COLO668 (cell line): ENCODE results near the gene PLAAT3.
"Not testable (repeated sequence)": the region's sequence is repeated elsewhere in the genome, so short reads cannot be mapped to it uniquely, and the experiment has no call there.

Source experiments
- DNase-seq: peaks from one replicate; lab custom pipeline; 2025; ENCODE audit not compliant: unreplicated experiment; lab: John Stamatoyannopoulos, UW

The PLAAT3 gene

DNA sequence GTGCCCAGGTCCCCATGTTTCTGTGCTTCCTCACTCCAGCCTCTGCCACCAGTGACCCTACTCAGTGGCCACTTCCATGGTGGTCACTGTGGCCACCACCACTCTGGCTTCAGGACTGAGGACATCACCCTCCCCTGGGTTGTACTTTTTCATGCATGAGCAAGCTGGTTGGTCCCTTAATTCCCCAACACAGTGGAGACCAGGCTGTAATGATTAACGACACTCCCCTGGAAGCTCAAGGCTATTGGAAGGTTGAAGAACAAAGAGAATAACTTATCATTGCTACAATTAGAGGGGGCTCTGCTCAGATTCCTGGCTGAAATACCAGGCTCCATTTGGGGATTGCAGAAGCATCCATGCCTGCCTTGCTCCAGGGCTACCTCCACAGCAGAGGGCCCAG is 67.2 kb downstream of the PLAAT3 start:
- DNase-seq: no peak

DNA sequence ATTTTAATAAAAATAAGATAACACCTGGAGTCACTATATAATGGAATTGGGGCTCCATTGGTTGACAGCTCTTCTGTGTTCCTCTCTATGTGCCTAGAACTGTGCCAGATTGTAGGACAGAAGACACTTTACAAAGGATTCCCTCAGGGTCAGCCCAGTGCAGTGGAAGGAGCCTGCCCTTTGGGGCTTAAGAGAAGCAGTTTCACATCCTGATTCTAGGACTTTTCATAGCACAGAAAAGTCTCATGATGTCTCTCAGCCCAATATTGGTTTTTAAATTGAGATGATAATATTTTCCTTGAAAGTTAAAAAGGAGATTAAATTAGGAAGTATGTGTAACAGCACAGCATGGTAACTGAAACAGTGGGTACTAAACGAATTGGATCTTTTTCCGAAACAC is 70.5 kb downstream of the PLAAT3 start:
- DNase-seq: no peak

DNA sequence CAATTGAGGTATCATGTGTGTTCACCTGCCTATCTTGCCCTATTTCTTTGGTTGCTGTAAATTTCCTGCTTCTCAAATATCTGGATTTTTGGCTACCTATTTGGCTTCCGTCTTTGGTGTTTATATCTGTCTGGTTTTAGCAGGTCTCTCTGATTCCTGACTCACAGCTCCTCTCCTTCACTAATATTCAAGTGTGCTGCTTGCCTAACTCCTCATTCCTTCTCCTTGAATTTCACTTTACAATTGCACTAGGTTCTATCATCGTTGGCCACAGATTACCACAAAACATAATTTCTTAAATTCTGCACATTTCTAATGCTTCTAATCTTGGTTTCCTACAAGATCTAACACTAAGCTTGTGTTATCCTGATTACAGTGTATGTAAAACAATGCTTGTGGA is 71.7 kb downstream of the PLAAT3 start:
- not testable (repeated sequence) for DNase-seq

- no peak for DNase-seq
Measured at GRCh38 chr11:63537293-63538101, 76.7 kb downstream of the PLAAT3 start.

- DNase-seq: no peak
Measured at GRCh38 chr11:63536669-63537292, 77.5 kb downstream of the PLAAT3 start, which contains the start of gene PLAAT4. TSS of gene PLAAT4 (plus strand) at chr11:63536808. CDS start at chr11:63536869, 61 bp downstream.

- no peak for DNase-seq
Measured at GRCh38 chr11:63535734-63536133, 78.5 kb downstream of the PLAAT3 start.

- no peak for DNase-seq
Measured at GRCh38 chr11:63534895-63535461, 79.3 kb downstream of the PLAAT3 start.

DNA sequence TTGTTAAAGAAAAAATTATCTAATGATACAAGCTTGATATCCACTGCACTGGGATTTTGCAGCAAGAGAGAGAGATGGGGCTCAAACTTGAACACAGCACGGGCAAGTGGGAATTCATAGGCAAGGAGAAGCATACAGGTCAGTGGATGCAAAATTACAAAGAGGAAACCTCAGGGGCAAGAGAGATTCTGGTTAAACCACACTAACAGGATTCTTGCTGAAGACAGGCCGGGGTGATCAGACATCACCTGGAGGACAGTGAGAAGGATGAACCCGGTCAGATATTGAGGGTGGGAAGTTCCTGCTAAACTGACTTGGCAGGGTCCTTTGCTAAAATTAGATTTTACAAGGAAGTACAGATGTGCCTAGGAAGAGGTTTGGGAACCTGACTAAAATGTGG is 80.2 kb downstream of the PLAAT3 start:
- no peak for DNase-seq

GRCh38 chr11:63532799-63533475 is 81.3 kb downstream of the PLAAT3 start:
- DNase-seq: no peak

DNA sequence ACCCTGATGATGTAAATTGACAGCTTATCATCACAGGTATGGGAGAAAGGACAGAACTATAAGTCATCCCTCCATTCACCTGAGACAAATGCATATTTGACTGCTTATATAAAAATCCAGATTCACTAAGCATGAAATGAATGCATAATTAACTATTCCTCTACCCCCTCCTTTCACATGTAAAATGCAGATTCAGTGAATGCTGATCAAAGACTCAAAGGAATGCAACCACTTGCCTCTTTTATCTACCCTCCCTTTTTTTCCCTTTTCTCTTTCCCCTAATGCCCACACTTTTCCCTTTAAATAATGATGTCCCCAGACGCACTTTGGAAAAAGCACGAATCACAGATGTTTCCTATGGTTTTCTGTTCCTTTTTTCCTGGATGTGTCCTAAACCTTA is 82.1 kb downstream of the PLAAT3 start:
- no peak for DNase-seq

DNA sequence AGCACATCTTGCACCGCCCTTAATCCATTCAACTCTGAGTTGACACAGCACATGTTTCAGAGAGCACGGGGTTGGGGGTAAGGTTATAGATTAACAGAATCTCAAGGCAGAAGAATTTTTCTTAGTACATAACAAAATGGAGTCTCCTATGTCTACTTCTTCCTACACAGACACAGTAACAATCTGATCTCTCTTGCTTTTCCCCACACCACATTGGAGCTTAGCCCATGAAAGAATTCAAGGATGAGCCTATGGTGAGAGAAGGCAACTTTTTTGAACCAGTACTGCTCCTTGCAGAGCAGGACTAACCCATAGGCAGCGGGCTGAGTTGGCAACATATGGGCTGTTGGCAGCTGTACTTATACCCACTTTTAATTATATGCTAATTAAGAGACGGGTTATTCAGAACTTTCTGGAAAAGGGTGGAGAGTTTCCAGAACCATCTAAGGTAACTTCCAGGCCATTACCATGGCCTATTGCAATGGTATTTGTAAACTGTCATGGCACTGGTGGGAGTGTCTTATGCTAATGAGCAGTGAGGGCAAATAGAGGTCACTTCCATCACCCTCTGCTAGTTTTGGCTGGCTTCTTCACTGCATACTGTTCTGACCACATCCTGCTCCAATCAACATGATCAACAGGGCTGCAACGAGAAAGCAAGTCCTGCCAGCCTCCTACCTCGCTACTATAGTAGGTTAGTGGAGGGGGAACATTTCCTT is 83.0 kb downstream of the PLAAT3 start:
- not testable (repeated sequence) for DNase-seq

DNA sequence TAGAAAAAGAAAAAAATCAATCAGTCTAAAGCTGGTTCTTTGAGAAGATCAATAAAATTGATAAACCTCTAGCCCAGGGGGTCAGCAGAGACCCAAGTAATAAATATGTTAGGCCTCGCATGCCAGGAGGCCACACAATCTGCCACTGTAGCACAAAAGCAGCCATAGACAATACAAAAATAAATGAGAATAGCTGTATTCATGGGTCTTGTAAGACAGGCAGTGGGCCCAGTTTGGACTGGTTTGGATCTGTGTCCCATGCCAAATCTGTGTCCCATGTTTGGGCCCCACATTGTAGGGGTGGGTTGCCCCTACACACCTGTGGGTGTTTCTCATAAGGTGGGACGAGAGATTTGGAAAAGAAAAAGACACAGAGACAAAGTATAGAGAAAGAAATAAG is 84.2 kb downstream of the PLAAT3 start:
- DNase-seq: no peak

- DNase-seq: not testable (repeated sequence)
Measured at GRCh38 chr11:63529373-63529772, 84.9 kb downstream of the PLAAT3 start.

GRCh38 chr11:63528729-63529278 is 85.4 kb downstream of the PLAAT3 start:
- not testable (repeated sequence) for DNase-seq

DNA sequence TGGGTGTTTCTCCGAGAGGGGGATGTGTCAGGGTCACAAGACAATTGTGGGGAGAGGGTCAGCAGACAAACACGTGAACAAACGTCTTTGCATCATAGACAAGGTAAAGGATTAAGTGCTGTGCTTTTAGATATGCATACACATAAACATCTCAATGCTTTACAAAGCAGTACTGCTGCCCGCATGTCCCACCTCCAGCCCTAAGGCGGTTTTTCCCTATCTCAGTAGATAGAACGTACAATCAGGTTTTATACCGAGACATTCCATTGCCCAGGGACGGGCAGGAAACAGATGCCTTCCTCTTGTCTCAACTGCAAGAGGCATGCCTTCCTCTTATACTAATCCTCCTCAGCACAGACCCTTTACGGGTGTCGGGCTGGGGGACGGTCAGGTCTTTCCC is 86.1 kb downstream of the PLAAT3 start:
- not testable (repeated sequence) for DNase-seq

DNA sequence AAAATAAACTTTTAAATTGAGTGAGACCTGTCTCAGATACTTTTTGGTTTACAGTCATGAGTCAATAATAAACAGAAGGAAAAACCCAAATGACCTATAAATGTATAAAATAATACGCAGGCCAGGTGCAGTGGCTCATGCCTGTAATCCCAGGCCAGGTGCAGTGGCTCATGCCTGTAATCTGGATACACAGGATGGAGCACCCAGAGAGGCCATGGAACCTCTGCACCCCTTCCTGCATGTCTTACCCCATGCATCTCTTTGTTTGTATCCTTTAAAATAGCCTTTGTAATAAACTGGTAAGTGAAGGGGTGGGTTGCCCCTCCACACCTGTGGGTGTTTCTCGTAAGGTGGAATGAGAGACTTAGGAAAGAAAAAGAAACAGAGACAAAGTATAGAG is 86.6 kb downstream of the PLAAT3 start:
- DNase-seq: no peak
